Measurements from ENCODE around the gene TSPAN19.

The TSPAN19 gene

DNA sequence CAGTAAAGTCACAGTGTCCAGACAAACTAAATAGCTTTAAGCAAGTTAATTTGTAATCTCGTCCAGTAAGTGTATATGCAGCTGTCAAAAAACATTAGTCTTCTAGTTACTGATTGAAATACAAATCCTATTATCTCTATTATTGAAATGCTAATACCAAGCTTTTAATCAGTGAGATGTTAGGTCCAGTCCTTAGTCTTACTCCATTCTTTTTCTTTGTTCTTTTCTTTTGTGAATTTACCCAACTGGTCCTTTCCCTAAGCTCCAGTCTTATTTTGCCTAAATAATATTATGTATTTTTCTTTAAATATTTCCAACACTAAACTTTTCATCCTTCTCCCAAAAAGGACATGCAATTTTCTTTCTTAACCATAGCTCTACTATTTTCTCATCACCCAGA lies 57.2 kb downstream of the TSPAN19 start:
- no peak overlapping the region for H2BK120ac ChIP-seq (ENCODE audit: low read depth, low read length)
- no peak overlapping the region for H2AFZ ChIP-seq (ENCODE audit: low read length)
- H4K8ac ChIP-seq (ENCODE audit: low read depth, low read length) = no peak overlapping the region
- WGBS, 2 donors (ENCODE audit: extremely low coverage in 2 of 2, insufficient read length in 2 of 2, insufficient replicate concordance in 1 of 2) = no CpG with 5 or more reads among the region's 1 CpG
- no peak overlapping the region for H3K9ac ChIP-seq (ENCODE audit: low read depth, low read length, poor library complexity)
- H2BK5ac ChIP-seq (ENCODE audit: low read length) = no peak overlapping the region
- H3K4me1 ChIP-seq (ENCODE audit: control insufficient read depth in 2 of 2, insufficient read depth in 1 of 2, low read depth in 1 of 2, low read length in 2 of 2) = peaks cover 0 to 13% of the 10 kb centered on the region in 2 donors
- no peak overlapping the region for H3K4me3 ChIP-seq (ENCODE audit: low read length in 2 of 2)
- H3K23ac ChIP-seq (ENCODE audit: low read depth, low read length, poor library complexity) = no peak overlapping the region
- H2BK12ac ChIP-seq (ENCODE audit: low read length) = no peak overlapping the region
- H3K27me3 ChIP-seq (ENCODE audit: control insufficient read depth in 3 of 3, insufficient read depth in 3 of 3, low read depth in 1 of 3, low read length in 3 of 3) = no peaks in the 10 kb centered on the region
- H3K14ac ChIP-seq (ENCODE audit: low read length) = no peak overlapping the region
- no peak overlapping the region for H3K27ac ChIP-seq (replicated peaks; ENCODE audit: low read length)
- H3K4ac ChIP-seq (ENCODE audit: low read length) = no peak overlapping the region
- no peaks in the 10 kb centered on the region for H3K36me3 ChIP-seq (replicated peaks in 1 of 2; ENCODE audit: control insufficient read depth in 2 of 2, insufficient read depth in 2 of 2, low read length in 2 of 2)
- no peak for DNase-seq (ENCODE audit: low spot score)
- no peak overlapping the region for H4K91ac ChIP-seq (ENCODE audit: low read depth, low read length, poor library complexity)
- no peak overlapping the region for H2BK15ac ChIP-seq (ENCODE audit: low read length)
- H2AK5ac ChIP-seq (ENCODE audit: low read depth, low read length) = no peak overlapping the region
- H3K4me2 ChIP-seq (ENCODE audit: insufficient read depth, low read length, poor library complexity, severe bottlenecking) = no peak overlapping the region
- H3K18ac ChIP-seq (ENCODE audit: low read length) = no peak overlapping the region
- H3K79me1 ChIP-seq (ENCODE audit: low read depth, low read length) = no peaks in the 10 kb centered on the region
- no peaks in the 10 kb centered on the region for H3K9me3 ChIP-seq (replicated peaks in 1 of 2; ENCODE audit: control insufficient read depth in 2 of 2, insufficient read depth in 1 of 2, low read depth in 1 of 2, low read length in 2 of 2)

DNA sequence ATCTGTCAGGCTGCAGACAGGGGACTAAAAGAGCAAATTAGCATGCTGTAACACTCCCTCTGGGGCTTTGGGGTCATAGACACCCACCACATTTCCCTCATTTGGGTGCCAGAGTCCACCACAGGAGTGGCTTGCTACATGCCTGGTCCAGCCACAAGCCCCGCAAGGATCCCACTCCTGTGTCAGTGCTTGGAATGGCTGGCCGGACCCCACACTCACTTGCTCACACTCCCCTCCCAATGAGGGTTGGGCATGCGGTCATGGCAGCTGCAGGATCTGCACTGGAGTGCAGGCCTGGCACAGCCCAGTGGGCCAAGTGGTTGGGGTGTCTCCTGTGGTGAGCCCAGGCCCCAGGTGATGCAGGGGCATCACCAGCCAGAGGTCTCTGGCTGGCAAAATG lies 59.9 kb downstream of the TSPAN19 start:
- Histone ChIP-seq H2BK120ac (ENCODE audit: low read depth, low read length) (no peak overlapping the region), H3K4ac (ENCODE audit: low read length) (no peak overlapping the region), H3K27ac (replicated peaks; ENCODE audit: low read length) (no peak overlapping the region), H2BK12ac (ENCODE audit: low read length) (no peak overlapping the region), H3K18ac (ENCODE audit: low read length) (peak overlapping the region; percentile 21), H2AFZ (ENCODE audit: low read length) (no peak overlapping the region), H3K27me3 (ENCODE audit: control insufficient read depth in 3 of 3, insufficient read depth in 3 of 3, low read depth in 1 of 3, low read length in 3 of 3) (no peaks in the 10 kb centered on the region), H3K36me3 (replicated peaks in 1 of 2; ENCODE audit: control insufficient read depth in 2 of 2, insufficient read depth in 2 of 2, low read length in 2 of 2) (no peaks in the 10 kb centered on the region), H3K4me1 (ENCODE audit: control insufficient read depth in 2 of 2, insufficient read depth in 1 of 2, low read depth in 1 of 2, low read length in 2 of 2) (peaks cover 5 to 33% of the 10 kb centered on the region in 2 donors), H3K14ac (ENCODE audit: low read length) (no peak overlapping the region), H3K9me3 (replicated peaks in 1 of 2; ENCODE audit: control insufficient read depth in 2 of 2, insufficient read depth in 1 of 2, low read depth in 1 of 2, low read length in 2 of 2) (no peaks in the 10 kb centered on the region), H3K23ac (ENCODE audit: low read depth, low read length, poor library complexity) (peak overlapping the region; percentile 39), H2BK5ac (ENCODE audit: low read length) (no peak overlapping the region), H2BK15ac (ENCODE audit: low read length) (peak overlapping the region; percentile 70), H3K79me1 (ENCODE audit: low read depth, low read length) (no peaks in the 10 kb centered on the region), H2AK5ac (ENCODE audit: low read depth, low read length) (peak overlapping the region; percentile 50), H4K8ac (ENCODE audit: low read depth, low read length) (peak overlapping the region; percentile 84), H3K9ac (ENCODE audit: low read depth, low read length, poor library complexity) (no peak overlapping the region), H3K4me2 (ENCODE audit: insufficient read depth, low read length, poor library complexity, severe bottlenecking) (no peak overlapping the region), H4K91ac (ENCODE audit: low read depth, low read length, poor library complexity) (peak overlapping the region; percentile 46), H3K4me3 (ENCODE audit: low read length in 2 of 2) (peak overlapping the region in 1 of 2 donors; percentile 69)
- no peak for DNase-seq (ENCODE audit: low spot score)
- no CpG with 5 or more reads among the region's 3 CpGs for WGBS, 2 donors (ENCODE audit: extremely low coverage in 2 of 2, insufficient read length in 2 of 2, insufficient replicate concordance in 1 of 2)

DNA sequence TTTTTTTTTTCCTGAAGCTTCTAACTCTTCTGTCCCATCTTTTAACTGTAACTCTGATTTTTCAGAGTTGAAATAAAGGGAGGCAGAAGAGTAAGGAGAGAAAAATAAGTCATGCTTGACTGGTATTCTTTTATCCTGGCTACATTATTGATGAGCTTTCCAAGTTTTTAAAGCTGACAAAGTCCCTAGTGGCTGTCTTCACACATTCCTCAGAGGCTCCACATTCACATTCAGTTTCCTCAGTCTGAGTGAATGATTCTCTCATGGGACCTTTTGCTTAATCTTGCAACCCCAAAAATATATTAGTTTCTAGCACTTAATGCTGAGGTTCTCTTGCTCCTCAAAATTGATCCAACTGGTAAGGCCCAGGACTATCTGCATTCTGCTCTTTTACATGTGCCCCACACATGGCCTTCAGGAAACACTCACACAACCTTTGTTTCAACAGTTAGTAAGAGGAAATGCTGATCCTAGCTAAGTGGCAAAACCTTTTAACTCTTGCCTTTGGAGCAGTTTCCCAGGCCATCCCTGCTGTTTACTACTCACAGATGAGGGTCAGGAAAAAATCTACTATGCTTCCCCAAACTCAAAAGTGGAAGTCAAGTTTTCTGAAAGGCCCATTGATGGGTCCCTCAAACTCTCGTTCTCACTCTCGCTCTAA lies 61.8 kb downstream of the TSPAN19 start:
- Histone ChIP-seq H2BK120ac (ENCODE audit: low read depth, low read length) (no peak overlapping the region), H4K8ac (ENCODE audit: low read depth, low read length) (no peak overlapping the region), H3K36me3 (replicated peaks in 1 of 2; ENCODE audit: control insufficient read depth in 2 of 2, insufficient read depth in 2 of 2, low read length in 2 of 2) (no peaks in the 10 kb centered on the region), H3K4me2 (ENCODE audit: insufficient read depth, low read length, poor library complexity, severe bottlenecking) (no peak overlapping the region), H3K27me3 (ENCODE audit: control insufficient read depth in 3 of 3, insufficient read depth in 3 of 3, low read depth in 1 of 3, low read length in 3 of 3) (no peaks in the 10 kb centered on the region), H3K9me3 (replicated peaks in 1 of 2; ENCODE audit: control insufficient read depth in 2 of 2, insufficient read depth in 1 of 2, low read depth in 1 of 2, low read length in 2 of 2) (no peaks in the 10 kb centered on the region), H3K9ac (ENCODE audit: low read depth, low read length, poor library complexity) (no peak overlapping the region), H3K4me3 (ENCODE audit: low read length in 2 of 2) (no peak overlapping the region), H3K18ac (ENCODE audit: low read length) (no peak overlapping the region), H3K14ac (ENCODE audit: low read length) (no peak overlapping the region), H3K23ac (ENCODE audit: low read depth, low read length, poor library complexity) (no peak overlapping the region), H3K79me1 (ENCODE audit: low read depth, low read length) (no peaks in the 10 kb centered on the region), H2AFZ (ENCODE audit: low read length) (peak overlapping the region; percentile 60), H2BK5ac (ENCODE audit: low read length) (no peak overlapping the region), H3K4ac (ENCODE audit: low read length) (no peak overlapping the region), H4K91ac (ENCODE audit: low read depth, low read length, poor library complexity) (no peak overlapping the region), H2BK12ac (ENCODE audit: low read length) (no peak overlapping the region), H3K4me1 (ENCODE audit: control insufficient read depth in 2 of 2, insufficient read depth in 1 of 2, low read depth in 1 of 2, low read length in 2 of 2) (peaks cover 5 to 33% of the 10 kb centered on the region in 2 donors), H3K27ac (replicated peaks; ENCODE audit: low read length) (no peak overlapping the region), H2AK5ac (ENCODE audit: low read depth, low read length) (no peak overlapping the region), H2BK15ac (ENCODE audit: low read length) (no peak overlapping the region)
- DNase-seq (ENCODE audit: low spot score) = no peak
- no CpG with 5 or more reads among the region's 2 CpGs for WGBS, 2 donors (ENCODE audit: extremely low coverage in 2 of 2, insufficient read length in 2 of 2, insufficient replicate concordance in 1 of 2)

DNA sequence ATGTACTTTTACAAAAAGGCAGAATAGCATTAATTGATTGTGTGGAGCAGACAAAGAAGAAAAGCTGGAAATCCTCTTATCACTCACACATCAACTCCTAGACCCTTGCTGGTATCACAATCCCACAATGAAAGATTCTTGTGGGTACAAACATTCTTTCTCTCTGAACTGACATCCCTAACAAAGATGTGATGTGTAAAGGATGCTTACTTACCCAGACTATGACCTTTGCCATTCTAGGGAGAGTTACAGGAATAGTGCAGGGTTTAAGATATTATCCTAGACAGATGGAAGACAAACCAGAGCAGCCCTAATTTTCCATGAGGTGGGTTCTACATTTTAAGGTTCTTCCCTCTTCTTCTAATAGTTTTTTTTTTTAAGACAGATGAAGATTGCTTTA lies 63.1 kb downstream of the TSPAN19 start:
- Histone ChIP-seq H2BK15ac (ENCODE audit: low read length) (no peak overlapping the region), H3K27me3 (ENCODE audit: control insufficient read depth in 3 of 3, insufficient read depth in 3 of 3, low read depth in 1 of 3, low read length in 3 of 3) (no peaks in the 10 kb centered on the region), H2BK120ac (ENCODE audit: low read depth, low read length) (no peak overlapping the region), H3K79me1 (ENCODE audit: low read depth, low read length) (no peaks in the 10 kb centered on the region), H3K4me1 (ENCODE audit: control insufficient read depth in 2 of 2, insufficient read depth in 1 of 2, low read depth in 1 of 2, low read length in 2 of 2) (peaks cover 5 to 33% of the 10 kb centered on the region in 2 donors), H2BK12ac (ENCODE audit: low read length) (no peak overlapping the region), H2AFZ (ENCODE audit: low read length) (peak overlapping the region; percentile 32), H3K23ac (ENCODE audit: low read depth, low read length, poor library complexity) (no peak overlapping the region), H3K9me3 (replicated peaks in 1 of 2; ENCODE audit: control insufficient read depth in 2 of 2, insufficient read depth in 1 of 2, low read depth in 1 of 2, low read length in 2 of 2) (no peaks in the 10 kb centered on the region), H3K4me2 (ENCODE audit: insufficient read depth, low read length, poor library complexity, severe bottlenecking) (no peak overlapping the region), H3K36me3 (replicated peaks in 1 of 2; ENCODE audit: control insufficient read depth in 2 of 2, insufficient read depth in 2 of 2, low read length in 2 of 2) (no peaks in the 10 kb centered on the region), H3K9ac (ENCODE audit: low read depth, low read length, poor library complexity) (no peak overlapping the region), H4K91ac (ENCODE audit: low read depth, low read length, poor library complexity) (no peak overlapping the region), H2AK5ac (ENCODE audit: low read depth, low read length) (no peak overlapping the region), H3K27ac (replicated peaks; ENCODE audit: low read length) (no peak overlapping the region), H3K4ac (ENCODE audit: low read length) (no peak overlapping the region), H2BK5ac (ENCODE audit: low read length) (no peak overlapping the region), H4K8ac (ENCODE audit: low read depth, low read length) (no peak overlapping the region), H3K4me3 (ENCODE audit: low read length in 2 of 2) (no peak overlapping the region), H3K14ac (ENCODE audit: low read length) (no peak overlapping the region), H3K18ac (ENCODE audit: low read length) (no peak overlapping the region)
- no peak for DNase-seq (ENCODE audit: low spot score)
